HL-60/S4 treated with retinoic acid at 250 ng/mL for 4 days and 3 days (cell line): Measurements from ENCODE around the gene EHHADH.

Experiments
- in situ Hi-C: fragments of 300-500 bp; cut with MboI; formaldehyde crosslinking; loops from 2 replicates; pipeline ENCODE4 v1.7.0; 2022; ENCODE audit warnings: low sequenced_read_pairs

The EHHADH gene

DNA sequence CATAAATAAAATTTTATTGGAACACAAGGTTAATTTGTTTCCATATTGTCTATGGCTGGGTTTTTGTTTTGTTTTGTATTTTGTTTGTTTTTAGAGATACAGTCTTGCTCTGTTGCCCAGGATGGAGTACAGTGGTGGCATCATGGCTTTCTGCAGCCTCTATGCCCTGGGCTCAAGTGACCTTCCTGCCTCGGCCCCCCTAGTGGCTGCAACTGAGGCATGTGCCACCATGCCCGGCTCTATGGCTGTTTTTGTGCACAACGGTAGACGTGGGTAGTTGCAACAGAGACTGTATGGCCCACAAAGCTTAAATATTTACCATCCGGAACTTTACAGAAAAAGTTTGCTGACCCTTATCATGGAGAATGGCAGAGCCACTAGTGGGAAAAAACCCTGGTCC is 54.2 kb downstream of the EHHADH start:
- in situ Hi-C loops: loop anchor here (25.0 kb wide), 1 partner anchor 312 kb away; no protein-coding TSS in a partner anchor

DNA sequence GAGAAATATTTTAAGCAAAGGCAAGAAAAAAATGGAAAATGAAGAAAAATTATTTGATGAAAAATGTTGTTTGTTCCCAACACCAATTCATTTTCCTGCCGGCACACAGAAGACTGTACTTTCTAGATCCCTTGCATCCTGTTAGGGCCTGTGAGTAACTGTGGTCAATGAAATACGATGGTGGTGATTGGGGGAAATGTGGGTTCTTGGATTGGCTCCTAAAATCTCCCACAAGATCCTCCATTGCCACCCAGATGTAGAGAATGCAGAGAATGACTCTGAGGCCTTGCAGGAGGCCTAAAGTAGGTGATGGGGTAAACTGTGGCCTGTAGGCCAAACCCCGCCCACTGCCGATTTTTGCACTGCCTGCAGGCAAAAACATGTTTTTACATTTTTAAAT is 54.6 kb downstream of the EHHADH start:
- in situ Hi-C loops: loop anchor here (25.0 kb wide), 1 partner anchor 312 kb away; no protein-coding TSS in a partner anchor

GRCh38 chr3:185197068-185197467 is 56.8 kb downstream of the EHHADH start:
- in situ Hi-C loops: loop anchor here (25.0 kb wide), 1 partner anchor 310 kb away; no protein-coding TSS in a partner anchor

DNA sequence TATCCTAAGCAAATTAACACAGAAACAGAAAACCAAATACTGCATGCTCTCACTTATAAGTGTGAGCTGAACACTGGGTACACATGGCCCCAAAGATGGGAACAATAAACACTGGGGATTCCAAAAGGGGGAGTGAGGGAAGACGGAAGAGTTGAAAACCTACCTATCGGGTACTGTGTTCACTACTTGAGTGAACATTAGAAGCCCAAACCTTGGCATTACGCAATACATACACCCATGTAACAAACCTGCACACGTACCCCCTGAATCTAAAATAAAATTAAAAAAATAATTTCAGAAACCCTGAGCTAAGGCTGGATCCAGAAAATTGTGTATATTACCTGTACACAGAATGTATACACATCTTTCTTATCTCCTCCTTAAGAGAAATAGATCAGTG is 58.2 kb downstream of the EHHADH start:
- in situ Hi-C loops: loop anchor here (25.0 kb wide), 1 partner anchor 308 kb away; no protein-coding TSS in a partner anchor

GRCh38 chr3:185188816-185189215 is 65.0 kb downstream of the EHHADH start:
- in situ Hi-C loops: loop anchor here (25.0 kb wide), 1 partner anchor 302 kb away; no protein-coding TSS in a partner anchor

GRCh38 chr3:185187391-185187790 is 66.5 kb downstream of the EHHADH start:
- in situ Hi-C loops: loop anchor here (25.0 kb wide), 1 partner anchor 300 kb away; no protein-coding TSS in a partner anchor

DNA sequence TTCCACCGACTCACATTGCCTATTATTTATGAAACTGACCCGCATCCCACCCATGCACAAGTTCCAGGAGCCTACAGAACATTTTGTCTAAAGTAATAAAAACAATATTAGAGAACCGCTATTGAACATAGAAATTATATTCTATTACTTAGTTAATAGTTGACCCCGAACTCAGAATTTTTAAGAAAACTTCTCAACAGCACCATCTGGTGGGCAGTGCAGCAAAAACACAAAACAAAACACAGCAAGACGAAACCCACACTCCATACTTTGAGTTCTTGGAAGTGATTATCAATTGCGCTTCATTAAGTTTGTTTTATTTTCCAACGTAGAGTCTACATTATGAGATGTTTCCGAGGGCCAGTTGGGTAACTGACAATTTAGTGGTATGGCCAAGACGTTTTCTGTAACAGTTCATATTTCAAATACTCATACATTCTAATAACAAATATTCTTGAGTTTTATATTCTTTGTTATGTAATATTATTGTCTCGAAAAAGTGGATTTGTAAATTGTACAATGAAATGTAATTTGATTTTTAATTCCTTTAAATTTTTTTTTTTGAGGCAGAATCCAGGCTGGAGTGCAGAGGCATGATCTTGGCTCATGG is 77.0 kb downstream of the EHHADH start:
- in situ Hi-C loops: loop anchor here (25.0 kb wide), 1 partner anchor 290 kb away; no protein-coding TSS in a partner anchor

DNA sequence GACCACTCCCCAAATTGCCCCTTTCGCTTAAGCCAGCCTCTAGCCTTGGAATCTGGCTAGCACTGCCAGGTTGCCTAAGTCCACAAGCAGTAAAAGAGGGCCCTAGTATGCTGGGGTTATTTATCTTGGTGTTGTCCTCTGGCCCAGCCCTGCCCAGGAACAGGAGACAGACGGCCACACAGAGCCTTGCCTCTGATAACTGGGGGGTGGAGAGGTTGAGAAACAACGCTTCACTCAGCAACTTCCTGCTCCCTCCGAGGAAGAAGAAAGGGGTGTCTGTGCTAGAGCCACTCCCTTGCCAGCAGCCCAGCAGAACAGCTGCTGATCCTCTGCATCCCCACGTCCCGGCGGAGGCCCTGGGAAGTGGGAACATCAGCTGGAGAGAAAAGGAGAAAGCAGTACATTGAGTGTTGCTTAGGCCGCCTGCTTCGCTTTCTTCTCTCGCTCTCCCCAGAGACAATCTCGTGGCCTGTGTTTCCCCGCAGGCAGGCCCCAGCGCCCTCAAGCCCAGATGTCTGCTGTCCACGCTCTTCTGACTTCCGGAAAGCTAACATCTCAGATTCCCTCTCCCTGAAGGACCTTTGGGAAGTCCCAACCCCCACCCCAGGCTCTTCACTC is 78.4 kb downstream of the EHHADH start:
- in situ Hi-C loops: loop anchor here (25.0 kb wide), 1 partner anchor 288 kb away; no protein-coding TSS in a partner anchor

DNA sequence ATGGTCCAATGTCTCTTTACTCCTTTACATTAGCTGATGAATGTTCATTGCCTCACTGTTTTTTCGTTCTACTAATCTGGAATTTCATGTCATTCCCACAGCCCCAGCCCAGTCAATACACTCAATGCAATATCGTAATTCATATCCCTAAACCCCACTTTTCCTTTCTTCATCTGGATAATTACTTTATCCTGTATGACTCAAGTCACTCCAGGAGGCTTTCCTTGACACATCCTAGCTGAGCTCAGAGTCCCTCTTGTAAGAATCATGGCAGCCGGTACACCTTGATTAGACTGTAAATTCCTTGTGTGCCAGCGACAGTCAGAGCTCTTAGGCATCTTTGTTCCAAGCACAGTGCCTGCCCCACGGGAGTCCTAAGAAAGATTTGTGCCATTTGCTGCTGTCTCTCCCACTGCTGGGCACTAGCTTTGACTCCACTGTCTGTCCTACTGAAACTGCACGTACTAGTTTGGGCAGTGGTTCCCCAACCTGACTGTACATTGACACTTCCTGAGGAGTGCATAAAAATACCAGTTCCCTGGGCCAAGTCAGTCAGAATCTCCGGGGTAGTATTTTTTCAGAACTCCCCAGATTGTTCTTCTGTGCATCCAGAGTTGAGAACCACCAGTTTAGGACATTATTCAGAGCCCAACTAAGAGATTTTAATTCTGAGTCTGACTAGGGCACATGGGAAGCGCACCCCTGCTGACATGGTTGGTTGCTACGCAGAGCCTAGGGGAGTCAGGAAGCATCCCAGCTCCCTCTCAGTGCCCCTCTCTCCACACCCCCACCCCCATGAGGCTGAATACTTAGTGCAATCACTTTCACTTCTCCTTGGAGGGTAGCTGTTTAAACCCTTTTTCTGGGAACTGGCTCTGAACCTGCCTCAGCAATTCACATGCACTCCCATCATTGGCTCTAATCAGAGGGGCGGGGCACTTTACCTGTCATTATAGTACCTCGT is 81.5 kb downstream of the EHHADH start:
- in situ Hi-C loops: no loop called here

DNA sequence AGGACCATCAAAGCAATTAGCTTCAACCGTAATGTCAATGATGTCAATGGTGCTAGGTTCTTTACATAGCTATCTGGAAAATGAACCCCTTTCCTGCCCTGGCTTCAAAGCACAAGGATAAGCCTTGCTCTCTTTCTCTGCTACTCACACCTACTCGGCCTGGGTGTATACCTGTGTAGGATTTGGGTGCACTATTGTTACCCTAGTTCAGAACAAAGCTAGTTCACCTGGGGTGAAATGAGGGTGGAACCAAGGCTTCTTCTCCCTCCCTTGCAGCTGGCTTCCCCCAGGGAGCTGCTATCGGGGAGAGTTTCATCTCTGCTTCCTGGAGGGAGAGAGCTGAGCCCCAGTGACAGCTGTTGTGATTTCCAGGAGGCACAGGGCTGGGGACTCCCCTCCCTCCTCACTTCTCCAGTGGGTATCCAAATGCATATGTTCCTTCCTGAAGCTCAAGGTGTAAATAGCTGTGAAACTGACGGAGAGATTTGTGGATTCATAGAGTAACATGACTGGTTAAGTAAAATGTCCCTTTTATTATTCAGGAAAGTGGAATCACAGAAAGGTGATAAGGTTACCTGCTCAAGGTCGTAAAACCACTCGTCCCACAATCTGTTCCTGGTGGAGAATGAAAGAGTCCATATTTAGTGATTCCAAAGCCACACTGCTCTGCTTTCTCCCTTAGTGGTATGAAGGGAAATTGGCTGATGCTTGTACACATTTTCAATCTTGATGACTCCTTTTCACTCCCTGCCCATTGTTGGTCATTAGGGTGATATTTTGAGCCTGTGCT is 89.2 kb downstream of the EHHADH start:
- in situ Hi-C loops: no loop called here

GRCh38 chr3:185162634-185163033 is 91.2 kb downstream of the EHHADH start:
- in situ Hi-C loops: no loop called here

DNA sequence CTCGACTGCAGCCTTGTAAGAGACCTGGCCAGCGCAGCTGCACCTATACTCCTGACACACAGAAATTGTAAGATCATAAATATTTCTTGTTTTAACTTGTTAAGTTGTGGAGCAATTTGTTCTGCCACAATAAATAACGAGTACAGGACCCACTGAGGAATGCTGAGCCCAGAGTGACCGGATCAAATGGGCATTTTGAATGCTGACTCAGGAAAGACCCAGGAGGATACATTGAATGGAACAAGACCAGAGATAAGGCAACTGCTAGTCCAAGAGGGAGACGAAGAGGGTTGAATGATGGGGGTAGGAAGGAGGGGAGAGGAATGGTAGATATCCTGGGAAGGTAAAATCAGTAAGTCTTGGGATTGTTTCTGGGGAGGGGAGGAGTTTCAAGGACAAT is 92.1 kb downstream of the EHHADH start:
- in situ Hi-C loops: no loop called here

- in situ Hi-C loops: no loop called here
These were observed 96.5 kb downstream of the EHHADH start for GRCh38 chr3:185157347-185157746.

GRCh38 chr3:185155678-185156077 is 98.2 kb downstream of the EHHADH start:
- in situ Hi-C loops: no loop called here

DNA sequence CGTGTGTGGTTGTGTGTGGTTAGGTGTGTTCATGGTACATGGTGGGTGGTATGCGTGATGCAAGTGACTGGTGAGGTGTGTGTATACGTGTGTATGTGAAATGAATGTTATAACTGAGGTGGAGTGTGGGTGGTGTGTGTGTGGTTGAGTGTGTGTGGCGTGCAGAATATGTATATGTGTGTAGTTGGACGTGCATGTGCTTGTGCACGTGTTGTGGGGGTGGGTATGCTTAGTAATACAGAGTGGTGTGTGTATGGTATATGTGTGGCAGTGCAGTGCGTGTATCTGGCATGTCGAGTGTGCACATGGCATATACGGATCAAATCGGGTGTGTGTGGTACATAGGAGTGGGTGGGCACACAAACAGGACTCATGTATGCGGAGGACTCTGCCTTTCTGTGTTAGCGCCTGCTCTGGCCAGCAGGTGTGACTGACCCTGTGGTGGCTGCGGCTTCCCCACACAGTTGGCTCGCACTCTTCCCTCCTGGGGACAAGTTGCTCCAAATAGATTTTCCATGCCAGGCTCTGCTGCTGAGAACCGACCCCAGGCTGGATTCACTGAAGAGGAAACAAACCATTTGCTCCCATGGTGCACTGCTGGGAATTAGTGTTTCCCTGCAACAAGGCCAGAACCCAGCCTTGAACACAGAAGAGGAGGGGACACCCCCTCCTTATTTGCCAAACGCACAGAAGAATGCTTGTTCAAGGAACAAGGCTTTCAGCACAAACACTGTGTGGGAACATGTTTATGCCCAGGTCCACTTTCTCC is 99.8 kb downstream of the EHHADH start:
- in situ Hi-C loops: no loop called here

GRCh38 chr3:185153171-185153771 is 100.6 kb downstream of the EHHADH start:
- in situ Hi-C loops: no loop called here

DNA sequence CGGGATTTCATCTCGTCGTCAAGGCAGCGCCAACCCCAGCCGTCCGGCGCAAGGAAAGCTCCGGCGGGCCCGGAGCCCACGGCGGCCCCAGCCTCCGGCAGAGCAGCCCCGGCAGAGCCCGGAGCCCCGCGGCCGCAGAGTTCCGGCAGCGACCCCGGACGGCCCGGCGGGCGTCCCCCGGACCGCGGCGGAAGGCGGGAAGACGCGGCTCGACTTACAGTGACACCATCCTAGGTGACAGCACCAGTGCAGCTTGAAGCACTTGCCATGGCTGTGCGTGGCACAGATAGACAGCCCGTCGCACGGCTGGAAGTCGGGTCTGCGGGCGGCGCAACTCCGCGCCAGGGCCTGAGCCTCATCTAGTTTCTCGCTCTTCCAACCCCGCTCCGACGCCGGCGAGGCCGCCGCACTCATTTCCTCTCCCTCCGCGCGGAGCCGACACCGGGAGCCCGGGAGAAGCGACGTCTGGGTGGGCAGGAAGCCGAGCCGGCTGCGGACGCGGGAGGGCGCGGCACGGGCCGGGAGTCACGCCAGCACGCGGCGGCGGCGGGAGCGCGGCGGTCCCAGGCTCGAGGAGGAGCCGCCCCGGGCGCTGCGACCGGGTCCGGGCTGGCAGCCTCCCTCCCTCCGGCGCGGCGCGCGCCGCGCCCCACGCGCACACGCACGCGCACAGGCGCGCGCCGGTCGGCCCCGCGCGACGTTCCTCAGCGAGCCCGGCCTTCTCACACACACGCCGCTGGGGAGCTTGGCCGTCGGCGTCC is 101.3 kb downstream of the EHHADH start, which contains the start of gene C3orf70:
Gene C3orf70, minus strand, starts transcription at position 651 of the 761 bp plus-strand sequence. Its CDS starts 237 bp downstream, at position 414.
- in situ Hi-C loops: no loop called here

GRCh38 chr3:185151964-185152409 is 101.9 kb downstream of the EHHADH start:
- in situ Hi-C loops: no loop called here
